ENCODE measurements around the gene FOXF1.
A peak's percentile ranks its signal among the peaks of the same experiment; 100 is the strongest.

FOXF1 gene

GRCh38 chr16:86556576-86556975, 46.2 kb downstream of the FOXF1 start:
- DNase-seq (ENCODE audit: low read depth, low spot score): no peak

GRCh38 chr16:86557587-86557986, 47.3 kb downstream of the FOXF1 start:
- no peak for DNase-seq (ENCODE audit: low read depth, low spot score)

- no peak for DNase-seq (ENCODE audit: low read depth, low spot score)
Observed at GRCh38 chr16:86558355-86559193, 48.2 kb downstream of the FOXF1 start.

GRCh38 chr16:86559802-86560305, 49.5 kb downstream of the FOXF1 start:
- DNase-seq (ENCODE audit: low read depth, low spot score): no peak

- DNase-seq (ENCODE audit: low read depth, low spot score): no peak
Observed at GRCh38 chr16:86562356-86562755, 52.0 kb downstream of the FOXF1 start.

GRCh38 chr16:86563469-86564345, 53.4 kb downstream of the FOXF1 start:
- peak; percentile 87 for DNase-seq (ENCODE audit: low read depth, low spot score)
